ENCODE results near the gene PPM1L. TPM values are rescaled to one million over a fixed set of nuclear protein-coding genes. Genes with fewer than 3 reads are reported as not detected.

Gene PPM1L
- total RNA-seq, 1 experiment from 2014 or later = 7.3 TPM

GRCh38 chr3:160720123-160720746, 35.8 kb upstream of the PPM1L start:
- H3K18ac ChIP-seq (ENCODE audit: insufficient read length, low read depth, low read length) = no peak overlapping the region
- H3K9ac ChIP-seq (ENCODE audit: extremely low read depth, insufficient read length, low read length) = no peak overlapping the region
- H3K79me2 ChIP-seq (ENCODE audit: insufficient read depth, low read length) = no peaks in the 10 kb centered on the region
- WGBS (ENCODE audit: extremely low coverage, insufficient read length, low lambda C conversion rate) = no CpG with 5 or more reads among the region's 5 CpGs
- H2BK20ac ChIP-seq (ENCODE audit: low read depth, low read length, poor library complexity, severe bottlenecking) = no peak overlapping the region
- H3K9me3 ChIP-seq (ENCODE audit: control insufficient read depth, low read depth, low read length) = no peaks in the 10 kb centered on the region
- H2BK15ac ChIP-seq (ENCODE audit: low read depth, low read length) = no peak overlapping the region
- no peak overlapping the region for H4K5ac ChIP-seq (ENCODE audit: insufficient read length, low read depth, low read length)
- H2BK120ac ChIP-seq (ENCODE audit: low read depth, low read length, poor library complexity, severe bottlenecking) = no peak overlapping the region
- H4K91ac ChIP-seq (ENCODE audit: insufficient read length, low read depth, low read length) = no peak overlapping the region
- TF ChIP-seq CTCF (conservative IDR thresholded peaks at IDR 0.05) = peak; percentile 59
- no peak overlapping the region for H2AK5ac ChIP-seq (ENCODE audit: insufficient read length, low read length)
- H3K56ac ChIP-seq (ENCODE audit: insufficient read length, low read depth, low read length) = no peak overlapping the region
- no peaks in the 10 kb centered on the region for H3K4me1 ChIP-seq (ENCODE audit: insufficient read depth, low read length)
- no peak overlapping the region for H3K4me2 ChIP-seq (ENCODE audit: insufficient read depth, insufficient read length, low read length)
- peak; percentile 58 for DNase-seq
- H3K27me3 ChIP-seq (ENCODE audit: insufficient read depth, low read length) = no peaks in the 10 kb centered on the region
- H3K4me1 Mint-ChIP-seq = no peaks in the 10 kb centered on the region
- peaks cover 2 to 6% of the 10 kb centered on the region in 2 experiments; a peak in 3 of 5 replicates for H3K9me3 Mint-ChIP-seq
- no peak overlapping the region for H3K23ac ChIP-seq (ENCODE audit: insufficient read length, low read depth, low read length)
- H3K4ac ChIP-seq (ENCODE audit: low read depth, low read length) = no peak overlapping the region
- no peak overlapping the region for H3K27ac ChIP-seq (ENCODE audit: insufficient read length, low read depth, low read length)
- no peaks in the 10 kb centered on the region for H3K36me3 Mint-ChIP-seq (ENCODE audit: insufficient read depth in 1 of 3, low read depth in 3 of 3)
- no peak overlapping the region for H4K8ac ChIP-seq (replicated peaks; ENCODE audit: insufficient read length, low read depth, low read length)
- H4K20me1 ChIP-seq (ENCODE audit: control insufficient read depth, insufficient read depth, insufficient read length) = no peaks in the 10 kb centered on the region
- H3K27ac Mint-ChIP-seq = no peak overlapping the region
- H3K27me3 Mint-ChIP-seq (ENCODE audit: low read depth) = no peaks in the 10 kb centered on the region
- no peak overlapping the region for H3T11ph ChIP-seq (ENCODE audit: low read length)
- H2BK12ac ChIP-seq (ENCODE audit: insufficient read length, low read depth, low read length) = no peak overlapping the region
- H3K14ac ChIP-seq (ENCODE audit: insufficient read depth, low read length) = no peak overlapping the region; the same call in 1 of the 2 replicates
- no peak overlapping the region for H2BK5ac ChIP-seq (ENCODE audit: insufficient read length, low read length)
- no peaks in the 10 kb centered on the region for H3K79me1 ChIP-seq (ENCODE audit: insufficient read depth, low read depth, low read length, poor library complexity, severe bottlenecking)
- no peaks in the 10 kb centered on the region for H3K23me2 ChIP-seq (ENCODE audit: insufficient read length, low read depth, low read length, poor library complexity, severe bottlenecking)
- H2AFZ ChIP-seq (ENCODE audit: low read length) = no peak overlapping the region
- no peak overlapping the region for H3K4me3 Mint-ChIP-seq
